ENCODE data around the gene LMF1.

The LMF1 gene

DNA sequence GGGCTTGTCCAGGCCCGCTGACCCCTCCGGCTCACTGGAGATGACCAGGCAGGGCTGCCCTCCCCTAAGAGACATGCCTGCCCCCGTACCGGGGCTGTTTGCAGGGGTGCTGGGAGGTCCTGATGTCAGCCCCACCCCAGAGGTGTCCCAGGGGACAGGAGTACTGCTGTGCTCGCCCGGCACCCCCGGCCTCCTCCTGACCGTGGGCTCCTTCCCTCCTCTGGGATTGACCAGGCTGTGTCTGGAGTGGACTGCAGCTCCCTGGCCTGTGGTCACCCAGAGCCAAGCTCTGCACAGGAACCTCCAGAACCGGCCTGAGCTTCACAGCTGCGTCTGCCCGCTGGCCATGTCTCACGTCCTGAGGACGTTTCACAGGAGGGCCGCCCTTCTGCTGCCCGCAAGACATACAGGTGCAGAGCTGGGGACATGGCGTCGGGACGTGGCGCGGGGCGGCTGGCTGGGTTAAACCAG is 53.2 kb downstream of the LMF1 start:
- H3K4me3 ChIP-seq (ENCODE audit: low read depth, low read length), result no peak overlapping the region
- TF ChIP-seq, protein P1, sequence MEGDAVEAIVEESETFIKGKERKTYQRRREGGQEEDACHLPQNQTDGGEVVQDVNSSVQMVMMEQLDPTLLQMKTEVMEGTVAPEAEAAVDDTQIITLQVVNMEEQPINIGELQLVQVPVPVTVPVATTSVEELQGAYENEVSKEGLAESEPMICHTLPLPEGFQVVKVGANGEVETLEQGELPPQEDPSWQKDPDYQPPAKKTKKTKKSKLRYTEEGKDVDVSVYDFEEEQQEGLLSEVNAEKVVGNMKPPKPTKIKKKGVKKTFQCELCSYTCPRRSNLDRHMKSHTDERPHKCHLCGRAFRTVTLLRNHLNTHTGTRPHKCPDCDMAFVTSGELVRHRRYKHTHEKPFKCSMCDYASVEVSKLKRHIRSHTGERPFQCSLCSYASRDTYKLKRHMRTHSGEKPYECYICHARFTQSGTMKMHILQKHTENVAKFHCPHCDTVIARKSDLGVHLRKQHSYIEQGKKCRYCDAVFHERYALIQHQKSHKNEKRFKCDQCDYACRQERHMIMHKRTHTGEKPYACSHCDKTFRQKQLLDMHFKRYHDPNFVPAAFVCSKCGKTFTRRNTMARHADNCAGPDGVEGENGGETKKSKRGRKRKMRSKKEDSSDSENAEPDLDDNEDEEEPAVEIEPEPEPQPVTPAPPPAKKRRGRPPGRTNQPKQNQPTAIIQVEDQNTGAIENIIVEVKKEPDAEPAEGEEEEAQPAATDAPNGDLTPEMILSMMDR (IDR thresholded peaks at IDR 0.05; ENCODE audit: borderline replicate concordance, insufficient read depth, low read depth, low read length), result no peak

DNA sequence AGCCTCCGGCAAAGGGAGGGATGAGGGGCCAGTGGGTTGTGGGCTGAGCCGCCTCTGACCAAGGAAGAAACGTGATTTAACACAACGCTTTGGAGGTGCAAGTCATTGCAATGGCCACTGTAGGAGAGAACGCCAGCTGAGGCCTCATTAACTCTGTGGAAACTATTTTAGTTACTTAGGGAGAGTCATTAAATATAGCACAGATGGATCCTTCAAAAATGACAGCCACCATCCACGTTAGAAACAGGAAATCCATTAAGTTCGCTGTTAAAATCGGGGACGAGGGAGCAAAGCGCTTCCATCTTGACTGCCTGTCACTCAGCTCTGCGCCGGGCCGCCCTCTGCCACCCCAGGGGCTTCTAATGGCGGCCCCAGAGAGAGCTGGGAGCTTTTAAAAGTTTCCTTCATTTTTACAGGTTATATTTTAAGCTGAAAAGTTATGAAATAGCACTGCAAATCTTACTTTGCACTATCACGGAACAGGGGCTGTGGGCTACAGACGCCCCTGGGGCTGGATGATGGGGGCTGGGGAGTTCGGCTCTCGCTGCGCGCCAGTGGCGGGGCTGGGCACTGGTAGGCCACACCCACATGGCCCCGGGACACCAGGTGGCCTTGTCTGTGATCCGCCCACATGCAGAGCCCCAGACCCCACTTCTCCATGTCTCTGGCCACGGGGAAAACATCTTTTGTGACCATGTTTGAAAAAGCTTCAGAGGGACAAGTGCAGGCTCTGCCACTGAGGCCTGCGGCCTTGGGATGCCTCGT is 54.6 kb downstream of the LMF1 start:
- H3K4me3 ChIP-seq (ENCODE audit: low read depth, low read length), result no peak overlapping the region
- TF ChIP-seq, protein P1 (IDR thresholded peaks at IDR 0.05; ENCODE audit: borderline replicate concordance, insufficient read depth, low read depth, low read length), result no peak

DNA sequence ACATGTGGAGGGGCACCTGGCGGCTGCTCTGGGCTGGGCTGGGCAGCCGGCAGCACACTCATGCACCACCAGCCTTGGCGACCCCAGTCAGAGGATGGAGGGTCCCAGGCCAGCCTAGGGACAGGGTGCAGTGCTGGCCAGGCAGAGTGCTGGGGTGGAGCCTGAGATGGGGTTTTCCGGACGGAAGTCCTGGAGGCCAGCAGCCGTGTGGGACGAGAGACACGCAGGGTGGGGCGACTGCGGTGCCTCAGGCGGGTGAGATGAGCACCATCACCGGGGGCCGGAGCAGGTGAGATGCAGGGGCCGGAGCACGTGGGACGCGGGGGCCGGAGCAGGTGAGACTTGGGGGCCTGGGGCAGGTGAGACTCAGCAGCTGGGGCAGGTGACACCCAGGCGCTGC is 55.2 kb downstream of the LMF1 start:
- no peak overlapping the region for H3K4me3 ChIP-seq (ENCODE audit: low read depth, low read length)

DNA sequence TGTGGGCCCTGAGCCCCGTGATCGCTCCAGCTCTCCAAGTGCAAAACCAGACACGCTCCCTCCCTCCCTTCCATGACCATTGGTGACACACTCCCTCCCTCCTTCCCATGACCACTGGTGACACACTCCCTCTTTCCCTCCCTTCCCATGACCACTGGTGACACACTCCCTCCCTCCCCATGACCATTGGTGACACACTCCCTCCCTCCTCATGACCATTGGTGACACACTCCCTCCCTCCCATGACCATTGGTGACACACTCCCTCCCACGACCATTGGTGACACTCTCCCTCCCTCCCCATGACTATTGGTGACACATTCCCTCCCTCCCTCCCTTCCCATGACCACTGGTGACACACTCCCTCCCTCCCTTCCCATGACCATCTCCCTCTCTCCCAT is 56.3 kb downstream of the LMF1 start:
- no peak overlapping the region for H3K4me3 ChIP-seq (ENCODE audit: low read depth, low read length)
- TF ChIP-seq, protein P1 (IDR thresholded peaks at IDR 0.05; ENCODE audit: borderline replicate concordance, insufficient read depth, low read depth, low read length), result no peak

More for the DNA sequence above, 55.2 kb downstream of the LMF1 start:
- TF ChIP-seq, protein P1 (IDR thresholded peaks at IDR 0.05; ENCODE audit: borderline replicate concordance, insufficient read depth, low read depth, low read length), result no peak

DNA sequence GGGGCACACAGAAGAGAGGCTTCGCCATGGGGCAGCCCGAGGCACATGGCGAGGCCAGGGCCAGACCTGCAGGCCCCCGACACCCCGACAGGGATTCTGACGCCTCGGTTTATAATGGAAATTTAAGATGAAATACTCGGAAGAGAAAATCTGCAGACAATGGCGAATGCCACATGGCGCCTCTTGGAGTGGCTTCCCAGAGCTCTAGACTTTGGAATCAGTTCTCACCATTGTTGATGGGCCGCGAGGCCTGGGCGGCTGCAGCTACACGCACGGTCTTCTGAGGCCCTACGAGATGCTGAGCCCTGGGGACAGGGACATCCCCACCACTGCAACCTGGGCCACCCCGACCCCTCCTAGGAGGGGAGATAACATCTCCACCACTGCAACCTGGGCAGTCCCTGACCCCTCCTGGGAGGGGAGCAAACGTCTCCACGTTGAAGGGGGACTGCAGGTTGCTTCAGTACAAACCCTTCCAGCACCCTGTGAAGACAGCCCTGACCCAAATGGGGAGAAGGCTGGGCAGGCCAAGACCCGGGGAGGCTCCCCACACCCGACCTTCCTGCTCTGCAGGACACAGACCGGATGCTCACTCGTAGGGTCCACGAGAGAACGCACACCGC is 56.9 kb downstream of the LMF1 start:
- TF ChIP-seq, protein P1 (IDR thresholded peaks at IDR 0.05; ENCODE audit: borderline replicate concordance, insufficient read depth, low read depth, low read length), result no peak
- no peak overlapping the region for H3K4me3 ChIP-seq (ENCODE audit: low read depth, low read length)

DNA sequence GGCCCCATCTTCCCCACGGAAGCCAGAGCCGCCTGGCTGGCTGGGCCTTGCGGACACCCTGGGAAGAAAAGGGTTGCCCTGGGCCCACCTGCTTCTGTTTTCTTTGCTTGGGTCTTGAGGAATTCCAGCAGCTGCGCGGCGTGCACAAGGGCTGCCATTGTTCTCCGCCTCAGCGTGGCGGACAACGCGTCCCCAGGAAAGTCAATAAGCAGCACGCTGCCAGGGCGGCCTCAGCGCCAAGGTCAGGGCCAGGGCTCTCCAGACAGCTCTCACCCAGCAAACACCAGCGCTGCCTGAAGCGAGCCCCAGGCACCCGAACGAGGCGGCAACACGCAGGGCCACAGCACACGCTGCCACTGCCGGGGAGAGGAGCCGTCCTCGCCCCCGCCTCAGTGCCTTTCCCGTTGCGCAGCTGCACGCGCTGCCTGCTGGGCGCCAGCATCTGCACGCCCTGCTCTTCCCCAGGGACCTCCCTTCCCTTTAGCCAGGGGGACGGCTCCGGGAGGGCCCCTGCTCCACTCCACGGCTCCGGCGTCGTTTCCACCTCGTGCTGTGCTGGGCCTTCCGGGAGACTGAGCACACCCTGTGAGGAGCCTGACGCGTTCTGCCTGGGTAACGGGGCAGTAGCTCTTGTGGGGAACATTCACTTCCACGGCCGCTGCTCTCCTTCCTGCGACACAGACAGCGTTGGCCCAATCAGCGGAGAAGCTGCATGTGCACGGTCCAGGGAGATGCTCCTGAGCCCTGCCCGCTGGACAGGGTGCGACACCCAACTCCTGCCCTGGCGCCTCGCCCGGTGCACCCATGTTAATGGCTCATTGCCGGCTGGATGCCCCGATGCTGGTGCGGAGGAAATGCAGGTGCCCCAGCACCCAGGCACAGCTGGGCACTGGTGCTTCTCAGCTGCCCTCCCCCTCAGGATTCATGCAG is 57.8 kb downstream of the LMF1 start:
- TF ChIP-seq, protein P1 (IDR thresholded peaks at IDR 0.05; ENCODE audit: borderline replicate concordance, insufficient read depth, low read depth, low read length), result no peak
- no peak overlapping the region for H3K4me3 ChIP-seq (ENCODE audit: low read depth, low read length)

Measured in GM12875 (cell line).